ENCODE measurements around the gene KPNA6. TPM values are rescaled to one million over a fixed set of nuclear protein-coding genes. Genes with fewer than 3 reads are reported as not detected.

KPNA6 gene
- total and polyA plus RNA-seq, 2 of the 13 experiments (the other 11 are each of a cell fraction or from before 2014, with no cell fraction given), result 22.0 to 47.5 TPM

DNA sequence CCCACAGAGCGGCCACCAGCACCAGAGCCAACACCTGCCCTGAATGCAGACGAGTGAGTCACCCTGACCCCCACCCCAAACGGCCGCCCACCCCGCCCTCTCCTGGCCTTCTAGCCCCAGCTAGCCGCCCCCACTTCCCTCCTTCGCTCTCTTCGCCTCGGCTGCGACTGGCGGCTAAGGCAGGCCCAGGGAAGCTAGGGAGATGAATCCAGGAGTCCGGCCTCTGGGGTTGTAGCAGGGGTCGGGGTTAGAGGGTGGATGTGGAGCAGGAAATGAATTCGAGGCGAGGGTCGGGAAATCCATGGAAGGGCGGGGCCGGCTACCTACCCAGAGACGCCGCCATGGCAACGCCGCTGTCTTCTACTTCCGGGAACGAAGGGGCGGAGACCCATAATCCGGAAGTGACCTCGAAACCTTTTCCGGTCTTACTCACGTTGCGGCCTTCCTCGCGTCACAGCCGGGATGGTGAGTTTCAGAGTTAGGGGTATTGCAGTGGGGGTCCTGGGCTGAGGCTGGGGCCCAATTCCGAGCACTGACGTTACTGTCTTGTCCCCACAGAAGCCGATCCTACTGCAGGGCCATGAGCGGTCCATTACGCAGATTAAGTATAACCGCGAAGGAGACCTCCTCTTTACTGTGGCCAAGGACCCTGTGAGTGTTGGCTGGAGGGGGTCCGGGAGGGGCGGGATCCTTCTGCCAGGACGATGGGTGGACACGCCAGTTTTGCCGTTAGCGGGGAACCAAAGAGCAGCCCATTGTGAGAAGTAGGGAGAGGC, 114.3 kb downstream of the KPNA6 start, which contains the start of the genes EIF3I and TMEM234 (continued):
- TF ChIP-seq MXI1 (IDR thresholded peaks at IDR 0.05; ENCODE audit: borderline replicate concordance, low read depth, low read length) (peak; percentile 92; the same call in 2 of the 3 replicates), ZNF558 (CRISPR knock-in tag; IDR thresholded peaks at IDR 0.05; ENCODE audit: borderline replicate concordance) (no peak; the same call in 1 of the 2 replicates), FOSL1 (CRISPR knock-in tag; IDR thresholded peaks at IDR 0.05; ENCODE audit: borderline replicate concordance) (no peak), CHD4 (IDR thresholded peaks at IDR 0.05; ENCODE audit: borderline replicate concordance, low read length) (no peak), ISX (CRISPR knock-in tag; conservative IDR thresholded peaks at IDR 0.05) (no peak), FOXC1 (CRISPR knock-in tag; IDR thresholded peaks at IDR 0.05; ENCODE audit: borderline replicate concordance) (no peak), ZNF570 (CRISPR knock-in tag; IDR thresholded peaks at IDR 0.05; ENCODE audit: borderline replicate concordance) (no peak), SP2 (CRISPR knock-in tag; IDR thresholded peaks at IDR 0.05) (peak; percentile 70), NKX3-1 (CRISPR knock-in tag; IDR thresholded peaks at IDR 0.05) (no peak), SMC3 (IDR thresholded peaks at IDR 0.05; ENCODE audit: low read length) (no peak), FOSL2 (CRISPR knock-in tag; IDR thresholded peaks at IDR 0.05) (peak; percentile 70), SMYD3 (CRISPR knock-in tag; IDR thresholded peaks at IDR 0.05) (no peak), HMGA1 (CRISPR knock-in tag; conservative IDR thresholded peaks at IDR 0.05) (no peak), JUN (CRISPR knock-in tag; IDR thresholded peaks at IDR 0.05) (no peak), ADNP (CRISPR knock-in tag; IDR thresholded peaks at IDR 0.05) (no peak), ZFP62 (CRISPR knock-in tag; IDR thresholded peaks at IDR 0.05) (no peak), CHD2 (IDR thresholded peaks at IDR 0.05; ENCODE audit: low read depth, low read length) (no peak), ARNT (IDR thresholded peaks at IDR 0.05) (no peak), RNF2 (conservative IDR thresholded peaks at IDR 0.05; ENCODE audit: low read depth) (no peak)
- TF ChIP-seq, protein P1, sequence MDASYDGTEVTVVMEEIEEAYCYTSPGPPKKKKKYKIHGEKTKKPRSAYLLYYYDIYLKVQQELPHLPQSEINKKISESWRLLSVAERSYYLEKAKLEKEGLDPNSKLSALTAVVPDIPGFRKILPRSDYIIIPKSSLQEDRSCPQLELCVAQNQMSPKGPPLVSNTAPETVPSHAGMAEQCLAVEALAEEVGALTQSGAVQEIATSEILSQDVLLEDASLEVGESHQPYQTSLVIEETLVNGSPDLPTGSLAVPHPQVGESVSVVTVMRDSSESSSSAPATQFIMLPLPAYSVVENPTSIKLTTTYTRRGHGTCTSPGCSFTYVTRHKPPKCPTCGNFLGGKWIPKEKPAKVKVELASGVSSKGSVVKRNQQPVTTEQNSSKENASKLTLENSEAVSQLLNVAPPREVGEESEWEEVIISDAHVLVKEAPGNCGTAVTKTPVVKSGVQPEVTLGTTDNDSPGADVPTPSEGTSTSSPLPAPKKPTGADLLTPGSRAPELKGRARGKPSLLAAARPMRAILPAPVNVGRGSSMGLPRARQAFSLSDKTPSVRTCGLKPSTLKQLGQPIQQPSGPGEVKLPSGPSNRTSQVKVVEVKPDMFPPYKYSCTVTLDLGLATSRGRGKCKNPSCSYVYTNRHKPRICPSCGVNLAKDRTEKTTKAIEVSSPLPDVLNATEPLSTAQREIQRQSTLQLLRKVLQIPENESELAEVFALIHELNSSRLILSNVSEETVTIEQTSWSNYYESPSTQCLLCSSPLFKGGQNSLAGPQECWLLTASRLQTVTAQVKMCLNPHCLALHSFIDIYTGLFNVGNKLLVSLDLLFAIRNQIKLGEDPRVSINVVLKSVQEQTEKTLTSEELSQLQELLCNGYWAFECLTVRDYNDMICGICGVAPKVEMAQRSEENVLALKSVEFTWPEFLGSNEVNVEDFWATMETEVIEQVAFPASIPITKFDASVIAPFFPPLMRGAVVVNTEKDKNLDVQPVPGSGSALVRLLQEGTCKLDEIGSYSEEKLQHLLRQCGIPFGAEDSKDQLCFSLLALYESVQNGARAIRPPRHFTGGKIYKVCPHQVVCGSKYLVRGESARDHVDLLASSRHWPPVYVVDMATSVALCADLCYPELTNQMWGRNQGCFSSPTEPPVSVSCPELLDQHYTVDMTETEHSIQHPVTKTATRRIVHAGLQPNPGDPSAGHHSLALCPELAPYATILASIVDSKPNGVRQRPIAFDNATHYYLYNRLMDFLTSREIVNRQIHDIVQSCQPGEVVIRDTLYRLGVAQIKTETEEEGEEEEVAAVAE (CRISPR knock-in tag; IDR thresholded peaks at IDR 0.05; ENCODE audit: borderline replicate concordance), result 0 out of 2 replicates have a peak, but pooled peaks have one; percentile 45
- TF ChIP-seq, protein P2, sequence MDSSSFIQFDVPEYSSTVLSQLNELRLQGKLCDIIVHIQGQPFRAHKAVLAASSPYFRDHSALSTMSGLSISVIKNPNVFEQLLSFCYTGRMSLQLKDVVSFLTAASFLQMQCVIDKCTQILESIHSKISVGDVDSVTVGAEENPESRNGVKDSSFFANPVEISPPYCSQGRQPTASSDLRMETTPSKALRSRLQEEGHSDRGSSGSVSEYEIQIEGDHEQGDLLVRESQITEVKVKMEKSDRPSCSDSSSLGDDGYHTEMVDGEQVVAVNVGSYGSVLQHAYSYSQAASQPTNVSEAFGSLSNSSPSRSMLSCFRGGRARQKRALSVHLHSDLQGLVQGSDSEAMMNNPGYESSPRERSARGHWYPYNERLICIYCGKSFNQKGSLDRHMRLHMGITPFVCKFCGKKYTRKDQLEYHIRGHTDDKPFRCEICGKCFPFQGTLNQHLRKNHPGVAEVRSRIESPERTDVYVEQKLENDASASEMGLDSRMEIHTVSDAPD (CRISPR knock-in tag; IDR thresholded peaks at IDR 0.05), result no peak
- TF ChIP-seq, protein P3, sequence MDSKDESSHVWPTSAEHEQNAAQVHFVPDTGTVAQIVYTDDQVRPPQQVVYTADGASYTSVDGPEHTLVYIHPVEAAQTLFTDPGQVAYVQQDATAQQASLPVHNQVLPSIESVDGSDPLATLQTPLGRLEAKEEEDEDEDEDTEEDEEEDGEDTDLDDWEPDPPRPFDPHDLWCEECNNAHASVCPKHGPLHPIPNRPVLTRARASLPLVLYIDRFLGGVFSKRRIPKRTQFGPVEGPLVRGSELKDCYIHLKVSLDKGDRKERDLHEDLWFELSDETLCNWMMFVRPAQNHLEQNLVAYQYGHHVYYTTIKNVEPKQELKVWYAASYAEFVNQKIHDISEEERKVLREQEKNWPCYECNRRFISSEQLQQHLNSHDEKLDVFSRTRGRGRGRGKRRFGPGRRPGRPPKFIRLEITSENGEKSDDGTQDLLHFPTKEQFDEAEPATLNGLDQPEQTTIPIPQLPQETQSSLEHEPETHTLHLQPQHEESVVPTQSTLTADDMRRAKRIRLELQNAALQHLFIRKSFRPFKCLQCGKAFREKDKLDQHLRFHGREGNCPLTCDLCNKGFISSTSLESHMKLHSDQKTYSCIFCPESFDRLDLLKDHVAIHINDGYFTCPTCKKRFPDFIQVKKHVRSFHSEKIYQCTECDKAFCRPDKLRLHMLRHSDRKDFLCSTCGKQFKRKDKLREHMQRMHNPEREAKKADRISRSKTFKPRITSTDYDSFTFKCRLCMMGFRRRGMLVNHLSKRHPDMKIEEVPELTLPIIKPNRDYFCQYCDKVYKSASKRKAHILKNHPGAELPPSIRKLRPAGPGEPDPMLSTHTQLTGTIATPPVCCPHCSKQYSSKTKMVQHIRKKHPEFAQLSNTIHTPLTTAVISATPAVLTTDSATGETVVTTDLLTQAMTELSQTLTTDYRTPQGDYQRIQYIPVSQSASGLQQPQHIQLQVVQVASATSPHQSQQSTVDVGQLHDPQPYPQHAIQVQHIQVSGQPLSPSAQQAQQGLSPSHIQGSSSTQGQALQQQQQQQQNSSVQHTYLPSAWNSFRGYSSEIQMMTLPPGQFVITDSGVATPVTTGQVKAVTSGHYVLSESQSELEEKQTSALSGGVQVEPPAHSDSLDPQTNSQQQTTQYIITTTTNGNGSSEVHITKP (CRISPR knock-in tag; IDR thresholded peaks at IDR 0.05; ENCODE audit: low read depth), result peak; percentile 23; the same call in 1 of the 2 replicates
